SJSA1 (cell line): ENCODE measurements around the gene DSN1. TPM values are rescaled to one million over a fixed set of nuclear protein-coding genes. Genes with fewer than 3 reads are reported as not detected.

ENCODE experiments used
- DNase-seq, 2 experiments: peaks; one replicate each; pipeline ENCODE4 v3.0.0-alpha.2; 2015 to 2020; ENCODE audit warnings: low spot score in 2 of 2, low read depth in 1 of 2
- H3K27ac ChIP-seq: fragments of 250-450 bp; sonication (Bioruptor Pico); 2 replicates; pipeline ENCODE4 v1.5.1; 2020; ENCODE audit warnings: mild to moderate bottlenecking, moderate library complexity
- H3K27me3 ChIP-seq: fragments of 250-450 bp; sonication (Bioruptor Pico); replicated peaks from 2 replicates; pipeline ENCODE4 v1.5.1; 2020; ENCODE audit warnings: mild to moderate bottlenecking, moderate library complexity
- H3K36me3 ChIP-seq: fragments of 250-450 bp; sonication (Bioruptor Pico); 2 replicates; pipeline ENCODE4 v1.5.1; 2020; ENCODE audit warnings: mild to moderate bottlenecking
- H3K4me1 ChIP-seq: fragments of 250-450 bp; sonication (Bioruptor Pico); replicated peaks from 2 replicates; pipeline ENCODE4 v1.6.1; 2021; ENCODE audit warnings: mild to moderate bottlenecking
- H3K4me3 ChIP-seq: fragments of 250-450 bp; sonication (Bioruptor Pico); 2 replicates; pipeline ENCODE4 v1.5.1; 2020; ENCODE audit warnings: mild to moderate bottlenecking
- H3K9me3 ChIP-seq: fragments of 250-450 bp; sonication (Bioruptor Pico); replicated peaks from 2 replicates; pipeline ENCODE4 v1.5.1; 2020; ENCODE audit warnings: mild to moderate bottlenecking
- total RNA-seq: library from RNA; depleted of rRNA; stranded (reverse); fragments of >200 nt; shearing (Covaris generic); gene quantifications from 2 replicates; pipeline ENCODE4 v1.2.3, GENCODE V29; 2014; rRNA removed

The DSN1 gene, protein sequence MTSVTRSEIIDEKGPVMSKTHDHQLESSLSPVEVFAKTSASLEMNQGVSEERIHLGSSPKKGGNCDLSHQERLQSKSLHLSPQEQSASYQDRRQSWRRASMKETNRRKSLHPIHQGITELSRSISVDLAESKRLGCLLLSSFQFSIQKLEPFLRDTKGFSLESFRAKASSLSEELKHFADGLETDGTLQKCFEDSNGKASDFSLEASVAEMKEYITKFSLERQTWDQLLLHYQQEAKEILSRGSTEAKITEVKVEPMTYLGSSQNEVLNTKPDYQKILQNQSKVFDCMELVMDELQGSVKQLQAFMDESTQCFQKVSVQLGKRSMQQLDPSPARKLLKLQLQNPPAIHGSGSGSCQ
- 34.1 and 34.7 TPM in 2 replicates for total RNA-seq

DNA sequence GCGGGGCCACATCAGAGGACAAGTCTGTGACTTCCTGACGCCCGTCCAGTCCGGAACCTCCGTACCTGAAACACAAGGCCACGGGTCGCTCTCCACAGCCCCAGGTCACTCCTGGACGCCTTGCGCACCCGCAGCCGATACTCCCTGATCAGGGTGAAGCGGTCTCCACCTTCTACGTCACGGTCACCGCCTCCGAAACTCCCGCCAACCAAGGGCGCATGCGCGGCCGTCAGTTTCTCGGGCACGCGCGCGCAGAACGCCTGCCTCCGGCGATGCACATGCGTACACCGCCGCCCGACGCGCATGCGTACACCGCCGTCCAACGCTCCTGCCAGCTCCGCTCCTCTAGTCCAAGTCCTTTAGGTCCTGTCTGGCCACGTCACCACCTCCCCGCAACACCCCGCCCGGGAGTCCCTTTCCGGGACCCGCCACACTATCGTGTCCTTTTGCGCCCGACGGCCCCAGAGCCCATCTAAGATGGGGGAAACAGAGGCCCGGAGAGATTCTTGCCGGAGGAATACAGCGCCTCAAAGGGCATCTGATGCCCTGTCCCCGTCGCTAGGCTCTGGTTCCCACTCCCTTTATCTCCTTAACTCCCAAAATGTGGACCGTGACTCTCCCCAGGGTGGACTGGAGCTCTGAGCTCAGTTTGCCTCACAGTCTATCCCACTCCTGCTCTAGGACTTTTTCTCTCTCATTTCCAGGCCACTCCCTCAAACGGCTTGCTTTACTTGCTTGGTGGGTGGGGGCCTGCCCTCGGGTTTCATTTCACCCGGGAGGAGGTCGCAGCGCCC lies at the start of gene DSN1:
Gene DSN1, minus strand, starts transcription at position 167 of the 794 bp plus-strand sequence. CDS start 2,305 bp downstream, outside the sequence.
- Histone ChIP-seq H3K36me3 (peaks cover 19% of the 10 kb centered on the region), H3K27me3 (no peaks in the 10 kb centered on the region), H3K27ac (peak within 1 kb of the TSS; percentile 90), H3K4me1 (peaks cover 24% of the 10 kb centered on the region), H3K9me3 (no peaks in the 10 kb centered on the region), H3K4me3 (peak within 1 kb of the TSS; percentile 74)
- DNase-seq = peak; percentile 95 to 98

DNA sequence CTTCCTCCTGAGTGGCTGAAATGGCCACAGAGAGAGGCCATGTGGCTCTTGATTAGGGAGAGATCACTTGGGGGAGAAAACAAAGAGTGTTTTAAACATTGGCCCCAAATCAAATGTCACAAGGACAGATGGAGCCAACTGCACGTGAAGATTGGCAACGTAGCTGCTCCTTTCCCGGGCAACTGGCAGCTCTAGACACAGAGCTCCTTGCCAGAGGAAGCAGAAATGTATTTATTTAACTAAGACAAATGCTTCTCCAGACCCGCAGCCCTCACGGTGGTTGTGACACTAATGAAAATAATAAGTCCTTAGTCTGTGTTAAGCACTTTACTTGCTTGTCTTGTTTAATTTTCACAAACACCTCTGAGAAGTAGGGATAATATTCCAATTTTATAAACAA lies 49.6 kb upstream of the DSN1 start:
- Histone ChIP-seq H3K27ac (no peak overlapping the region), H3K27me3 (no peaks in the 10 kb centered on the region), H3K4me1 (peaks cover 7% of the 10 kb centered on the region), H3K36me3 (peaks cover 80% of the 10 kb centered on the region), H3K9me3 (no peaks in the 10 kb centered on the region), H3K4me3 (no peak overlapping the region)
- no peak for DNase-seq

DNA sequence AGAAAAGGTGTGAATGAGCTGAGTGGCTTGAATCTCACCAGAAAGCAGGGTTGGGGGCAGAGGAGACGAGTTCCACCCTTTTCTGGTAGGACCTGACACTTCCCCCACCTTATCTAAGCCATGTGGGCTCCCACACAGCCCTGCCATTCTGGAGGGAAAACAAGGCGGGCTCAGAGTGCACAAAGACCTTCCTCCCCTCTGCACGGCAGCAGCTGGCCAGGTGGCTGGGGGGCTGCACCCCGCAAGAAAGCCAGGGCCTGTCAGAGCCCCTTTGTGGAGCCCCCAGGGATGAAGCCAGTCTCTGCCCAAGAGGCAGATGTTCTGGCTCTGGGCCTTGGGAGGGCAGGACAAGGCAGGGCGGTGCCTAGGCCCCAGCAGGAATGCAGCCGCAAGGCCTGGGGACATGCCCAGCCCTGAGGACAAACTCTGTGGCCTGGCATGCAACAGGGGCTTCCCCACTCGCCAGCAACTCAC lies 48.4 kb upstream of the DSN1 start:
- Histone ChIP-seq H3K4me1 (peaks cover 7% of the 10 kb centered on the region), H3K9me3 (no peaks in the 10 kb centered on the region), H3K27me3 (no peaks in the 10 kb centered on the region), H3K36me3 (peaks cover 80% of the 10 kb centered on the region), H3K27ac (no peak overlapping the region), H3K4me3 (no peak overlapping the region)
- peak in 1 of 2 experiments; percentile 20 for DNase-seq

DNA sequence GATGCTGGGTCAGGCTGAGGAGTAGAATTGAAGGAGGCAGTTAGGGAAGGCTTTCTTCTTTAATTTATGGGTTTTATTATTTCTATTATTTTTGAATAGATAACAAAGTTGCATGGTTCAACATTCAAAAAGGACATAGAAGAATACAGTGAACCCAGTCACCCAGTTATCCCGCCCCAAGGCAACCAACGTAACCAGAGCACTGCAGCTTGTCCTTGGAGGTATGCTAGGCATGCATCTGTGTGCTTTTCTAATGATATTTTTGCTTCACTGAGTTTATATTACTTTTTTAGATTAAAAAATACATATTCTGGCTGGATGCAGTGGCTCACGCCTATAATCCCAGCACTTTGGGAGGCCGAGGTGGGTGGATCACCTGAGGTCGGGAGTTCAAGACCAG lies 47.4 kb upstream of the DSN1 start:
- Histone ChIP-seq H3K27me3 (no peaks in the 10 kb centered on the region), H3K4me1 (peaks cover 7% of the 10 kb centered on the region), H3K36me3 (peaks cover 90% of the 10 kb centered on the region), H3K4me3 (no peak overlapping the region), H3K9me3 (no peaks in the 10 kb centered on the region), H3K27ac (no peak overlapping the region)
- DNase-seq = no peak

DNA sequence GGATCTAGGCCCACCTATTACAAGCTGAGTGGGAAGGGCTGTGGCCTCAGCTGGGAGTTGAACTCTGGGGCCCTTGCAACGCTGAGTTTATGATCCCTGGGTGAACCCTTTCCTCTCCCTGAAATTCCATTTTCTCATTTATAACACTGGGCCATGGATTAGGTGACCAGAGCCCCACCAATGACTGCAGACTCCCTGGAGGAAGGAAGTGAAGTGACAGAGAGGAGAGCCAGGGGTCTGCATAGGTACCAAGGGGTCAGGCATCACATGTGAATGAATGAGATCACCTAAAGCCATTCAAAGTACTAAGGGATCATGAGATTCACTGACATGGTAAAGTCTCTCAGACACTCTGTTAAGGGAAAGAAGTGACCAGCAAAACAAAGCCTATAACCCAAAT lies 46.5 kb upstream of the DSN1 start:
- no peaks in the 10 kb centered on the region for H3K27me3 ChIP-seq
- no peak overlapping the region for H3K27ac ChIP-seq
- H3K4me1 ChIP-seq = peaks cover 7% of the 10 kb centered on the region
- H3K9me3 ChIP-seq = no peaks in the 10 kb centered on the region
- H3K4me3 ChIP-seq = no peak overlapping the region
- peaks cover 90% of the 10 kb centered on the region for H3K36me3 ChIP-seq
- DNase-seq = no peak

DNA sequence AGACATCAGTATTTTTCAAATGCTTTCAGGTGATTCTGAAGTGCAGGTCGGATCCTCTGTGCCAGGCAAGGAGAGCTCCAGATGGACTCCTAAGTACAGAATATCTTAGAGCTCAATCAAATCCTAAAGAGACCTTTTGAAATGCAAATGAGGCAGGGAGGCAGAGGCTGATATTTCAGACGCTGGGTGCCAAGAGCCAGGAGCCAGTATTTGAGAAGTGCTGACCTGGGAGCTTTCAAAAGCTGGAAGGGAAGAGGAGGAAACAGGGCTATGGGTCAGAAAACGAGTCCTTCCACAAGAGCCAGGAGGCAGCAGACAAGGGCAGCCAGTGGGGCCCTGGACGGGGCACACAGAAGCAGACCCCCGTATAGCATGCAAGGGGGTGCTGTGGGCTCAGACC lies 46.1 kb upstream of the DSN1 start:
- H3K9me3 ChIP-seq = no peaks in the 10 kb centered on the region
- H3K4me3 ChIP-seq = no peak overlapping the region
- peaks cover 90% of the 10 kb centered on the region for H3K36me3 ChIP-seq
- H3K27ac ChIP-seq = no peak overlapping the region
- DNase-seq = no peak
- peaks cover 7% of the 10 kb centered on the region for H3K4me1 ChIP-seq
- H3K27me3 ChIP-seq = no peaks in the 10 kb centered on the region

DNA sequence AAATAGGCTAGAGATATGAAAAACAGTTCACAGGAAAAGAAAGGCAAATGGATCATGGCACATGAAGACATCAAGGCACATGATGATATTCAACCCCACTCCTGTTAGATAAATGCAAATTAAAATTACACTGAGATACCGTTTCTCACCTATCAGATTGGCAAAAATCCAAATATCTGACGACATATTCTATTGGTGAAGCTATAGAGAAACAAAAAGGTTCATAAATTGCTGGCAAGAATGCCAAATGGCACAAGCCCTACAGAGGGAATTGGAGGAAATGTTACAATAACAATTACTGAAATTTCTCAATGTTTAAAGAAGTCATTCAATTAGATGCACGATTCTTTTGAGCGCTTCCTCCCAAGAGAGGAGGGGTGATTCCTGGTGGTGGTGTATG lies 45.3 kb upstream of the DSN1 start:
- H3K4me3 ChIP-seq = no peak overlapping the region
- no peaks in the 10 kb centered on the region for H3K9me3 ChIP-seq
- no peaks in the 10 kb centered on the region for H3K27me3 ChIP-seq
- no peak for DNase-seq
- H3K36me3 ChIP-seq = peaks cover 92% of the 10 kb centered on the region
- peaks cover 7% of the 10 kb centered on the region for H3K4me1 ChIP-seq
- H3K27ac ChIP-seq = no peak overlapping the region

DNA sequence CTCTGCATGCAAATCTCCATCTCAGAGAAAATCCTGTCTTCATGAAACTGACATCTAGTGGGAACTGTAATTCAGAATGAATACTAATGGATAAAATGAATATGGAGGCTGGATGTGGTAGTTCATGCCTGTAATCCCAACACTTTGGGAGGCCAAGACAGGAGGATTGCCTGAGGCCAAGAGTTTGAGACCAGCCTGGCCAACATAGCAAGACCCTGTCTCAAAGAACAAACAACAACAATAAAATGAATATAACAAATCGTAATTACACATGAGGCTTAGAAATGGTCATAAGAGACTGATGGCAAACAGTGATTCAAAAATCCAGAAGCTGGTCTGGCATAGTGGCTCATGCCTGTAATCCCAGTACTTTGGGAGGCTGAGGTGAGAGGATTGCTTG lies 44.6 kb upstream of the DSN1 start:
- Histone ChIP-seq H3K27ac (no peak overlapping the region), H3K27me3 (no peaks in the 10 kb centered on the region), H3K4me1 (peaks cover 7% of the 10 kb centered on the region), H3K4me3 (no peak overlapping the region), H3K36me3 (peaks cover 88% of the 10 kb centered on the region), H3K9me3 (no peaks in the 10 kb centered on the region)
- DNase-seq = no peak

DNA sequence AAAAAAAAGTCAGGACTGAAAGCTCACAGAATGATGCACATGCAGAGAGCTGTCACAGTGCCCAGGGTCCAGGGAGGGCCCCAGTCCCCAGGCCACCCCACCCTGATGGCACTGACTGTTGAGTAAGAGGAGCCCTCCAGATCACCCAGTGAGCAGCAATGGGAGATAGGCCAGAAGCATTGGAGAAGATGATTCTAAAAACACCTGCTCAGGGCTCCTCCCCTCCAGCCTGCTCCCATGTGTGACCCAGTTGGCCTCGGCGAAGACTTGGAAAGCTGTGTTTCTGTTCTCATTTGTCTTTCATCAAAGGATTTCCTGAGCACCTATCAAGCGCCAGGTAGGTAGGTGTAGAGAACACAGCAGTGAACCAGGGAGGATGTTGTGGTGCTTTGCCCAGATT lies 43.9 kb upstream of the DSN1 start:
- no peak overlapping the region for H3K4me3 ChIP-seq
- H3K27me3 ChIP-seq = no peaks in the 10 kb centered on the region
- no peak for DNase-seq
- no peak overlapping the region for H3K27ac ChIP-seq
- peaks cover 7% of the 10 kb centered on the region for H3K4me1 ChIP-seq
- H3K9me3 ChIP-seq = no peaks in the 10 kb centered on the region
- H3K36me3 ChIP-seq = peaks cover 86% of the 10 kb centered on the region

DNA sequence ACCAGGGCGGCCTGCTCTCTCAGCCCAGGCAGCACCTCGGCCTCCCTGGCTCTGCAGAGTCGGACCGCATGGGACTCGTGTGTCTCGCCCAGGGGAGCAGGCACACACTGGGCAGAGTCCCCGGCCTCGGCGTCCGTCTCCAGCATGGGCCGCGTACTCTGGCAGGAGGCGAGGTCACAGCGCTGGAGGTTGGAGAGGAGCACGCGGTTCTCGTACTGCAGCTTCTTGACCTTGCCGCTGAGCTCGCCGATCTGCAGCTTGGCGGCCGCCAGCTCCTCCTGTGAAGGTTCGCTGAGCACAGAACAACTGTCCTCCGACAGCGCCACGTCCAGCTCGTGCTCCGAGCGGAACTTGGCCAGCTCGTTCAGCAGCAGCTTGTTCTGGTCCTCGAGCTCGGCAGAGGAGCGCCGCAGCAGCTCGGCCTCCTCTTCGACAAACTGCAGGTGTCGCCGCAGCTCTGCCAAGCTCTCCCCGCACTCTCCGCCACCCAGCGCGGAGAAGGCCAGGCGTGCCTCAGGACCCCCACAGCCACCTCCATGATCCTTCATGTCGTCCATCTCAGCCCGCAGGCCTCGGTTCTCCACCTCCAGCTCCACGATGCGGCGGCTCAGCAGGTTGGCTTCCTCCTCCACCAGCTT lies 42.0 kb upstream of the DSN1 start:
- Histone ChIP-seq H3K9me3 (no peaks in the 10 kb centered on the region), H3K4me1 (no peaks in the 10 kb centered on the region), H3K4me3 (no peak overlapping the region), H3K27me3 (no peaks in the 10 kb centered on the region), H3K27ac (no peak overlapping the region), H3K36me3 (peaks cover 92% of the 10 kb centered on the region)
- no peak for DNase-seq

DNA sequence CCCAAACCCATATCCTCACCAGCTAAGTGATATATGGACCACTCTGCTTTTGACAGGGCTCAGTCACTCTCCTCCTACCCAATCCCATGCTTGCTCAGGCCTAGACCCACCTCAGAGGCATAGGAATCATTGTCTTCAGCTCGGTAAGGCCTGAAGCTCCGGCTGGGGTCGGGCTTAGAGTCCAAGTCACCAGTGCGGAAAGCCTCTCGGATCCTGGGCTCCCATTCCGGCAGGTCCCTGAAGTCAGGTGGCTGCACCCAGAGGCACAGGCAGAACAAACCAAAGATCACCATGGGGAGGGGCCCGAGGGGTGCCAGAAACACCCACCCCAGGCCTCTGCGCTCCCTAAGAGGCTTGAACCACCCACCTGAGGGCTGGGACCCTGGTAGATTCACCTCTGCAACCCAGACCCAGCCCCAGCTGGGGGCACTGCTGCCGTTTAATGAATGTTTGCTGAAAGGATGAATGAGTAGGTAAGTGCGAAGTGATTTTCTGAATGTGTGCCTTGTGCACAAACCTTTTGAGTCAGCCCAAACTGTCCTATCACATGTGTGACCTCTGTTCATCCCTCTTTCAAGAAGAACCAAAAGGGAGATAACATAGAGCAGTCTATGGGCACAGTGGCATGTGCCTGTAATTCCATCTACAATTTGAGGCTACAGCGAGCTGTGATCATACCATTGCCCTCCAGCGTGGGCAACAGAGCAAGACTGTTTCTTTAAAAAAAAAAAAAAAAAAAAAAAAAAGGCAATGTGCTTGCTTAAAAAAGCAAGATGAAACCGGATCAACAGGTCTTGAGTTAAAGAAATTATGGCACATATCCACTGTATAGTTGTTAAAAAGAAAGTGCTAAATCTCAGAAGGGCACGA lies 39.3 kb upstream of the DSN1 start:
- no peak for DNase-seq
- H3K27ac ChIP-seq = no peak overlapping the region
- no peak overlapping the region for H3K4me3 ChIP-seq
- no peaks in the 10 kb centered on the region for H3K4me1 ChIP-seq
- no peaks in the 10 kb centered on the region for H3K27me3 ChIP-seq
- peaks cover 93% of the 10 kb centered on the region for H3K36me3 ChIP-seq
- H3K9me3 ChIP-seq = no peaks in the 10 kb centered on the region

DNA sequence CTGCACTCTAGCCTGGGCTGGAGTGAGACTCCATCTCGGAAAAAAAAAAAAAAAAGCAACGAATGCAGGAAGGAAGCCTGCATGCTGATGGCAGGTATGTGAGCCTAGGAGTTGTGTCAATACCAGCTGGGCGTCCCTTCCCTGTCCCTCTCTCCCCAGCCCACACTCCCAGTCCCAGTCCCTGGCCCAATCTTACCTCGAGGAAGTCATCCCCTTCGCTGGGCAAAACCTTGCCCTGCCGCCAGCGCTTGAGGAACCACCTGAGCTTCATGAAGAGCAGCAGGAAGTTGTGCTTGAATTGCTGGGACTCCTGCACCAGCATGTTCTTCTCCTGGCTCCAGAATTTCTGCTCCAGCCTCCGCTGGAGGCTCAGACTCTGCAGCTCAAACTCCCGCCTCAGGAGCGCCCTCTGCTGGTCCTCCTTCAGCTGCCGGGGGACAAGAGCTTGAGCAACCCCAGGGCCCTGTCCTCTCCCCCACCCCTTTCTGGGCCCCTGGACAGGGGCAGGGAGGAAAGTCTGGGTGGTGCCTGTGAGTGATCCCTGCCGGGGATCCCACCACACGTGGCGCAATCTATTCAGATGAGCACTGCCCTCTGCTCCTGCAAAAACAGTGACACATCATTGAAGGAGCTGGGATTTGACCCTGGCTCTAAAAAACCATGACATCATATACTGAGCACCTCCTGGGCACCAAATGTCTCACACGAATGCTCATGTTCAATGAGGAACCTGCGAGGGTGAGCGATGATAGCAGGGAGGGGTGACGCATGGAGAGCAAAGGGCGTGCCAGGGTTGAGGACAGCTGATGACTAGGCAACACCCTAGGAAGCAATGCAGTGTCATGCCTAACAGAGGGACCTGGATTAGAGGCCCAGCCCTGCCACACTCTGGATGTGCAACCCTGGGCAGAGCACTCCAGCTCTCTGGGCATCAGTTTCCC lies 35.0 kb upstream of the DSN1 start:
- no peaks in the 10 kb centered on the region for H3K9me3 ChIP-seq
- H3K4me3 ChIP-seq = no peak overlapping the region
- no peaks in the 10 kb centered on the region for H3K4me1 ChIP-seq
- no peak overlapping the region for H3K27ac ChIP-seq
- H3K36me3 ChIP-seq = peaks cover 92% of the 10 kb centered on the region
- peak; percentile 56 to 81 for DNase-seq
- H3K27me3 ChIP-seq = no peaks in the 10 kb centered on the region
